GM21723 (cell line): ENCODE measurements around the gene SLC4A2.

Source experiments
- ATAC-seq: cut with Tn5 transposase; IDR thresholded peaks from one replicate; pipeline ENCODE4 v1.9.1; 2021; ENCODE audit warnings: mild to moderate bottlenecking, moderate library complexity; ENCODE audit not compliant: unreplicated experiment

Gene SLC4A2

DNA sequence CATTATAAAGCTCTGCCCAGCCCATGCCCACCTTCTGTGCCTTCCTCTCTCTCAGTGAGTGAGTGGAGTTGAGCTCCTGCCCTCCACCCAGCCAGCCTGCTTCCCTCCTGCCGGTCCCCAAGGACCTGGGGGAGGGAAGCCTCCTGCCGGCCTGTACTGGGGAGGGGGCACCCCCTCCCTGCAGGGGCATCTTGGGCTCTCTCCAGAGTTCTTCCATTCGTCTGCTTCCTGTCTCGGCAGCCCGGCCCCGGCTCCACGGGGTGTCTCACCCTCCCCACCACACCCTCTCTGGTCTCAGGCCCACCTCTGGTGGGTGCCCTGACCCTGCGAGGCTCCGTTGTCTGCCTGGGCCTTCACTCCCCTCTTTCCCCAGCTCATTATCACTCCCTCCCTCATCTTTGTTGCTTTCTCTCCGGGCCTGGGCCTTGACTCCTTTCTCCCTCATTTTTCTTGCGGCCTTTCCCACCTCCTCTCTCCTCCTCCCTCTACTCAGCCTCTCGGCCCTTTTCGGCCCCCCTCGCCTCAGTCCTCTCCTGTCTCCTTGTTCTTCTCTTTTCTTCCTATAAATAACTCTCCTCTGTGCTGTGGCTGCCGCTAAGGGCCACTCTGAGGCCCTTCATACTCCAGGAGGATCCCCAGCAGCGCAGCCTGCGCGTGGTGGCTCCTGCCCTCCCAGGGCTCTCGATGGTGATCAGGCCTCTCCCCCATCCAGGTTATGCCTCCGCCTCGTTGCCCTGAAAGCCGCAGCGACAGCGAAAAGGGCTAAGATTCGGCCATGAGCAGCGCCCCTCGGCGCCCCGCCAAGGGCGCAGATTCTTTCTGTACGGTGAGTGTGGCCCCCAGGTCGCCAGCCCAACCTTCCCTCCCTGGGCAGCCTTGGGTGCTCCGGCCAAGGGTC, 2.1 kb downstream of the SLC4A2 start:
- ATAC-seq, result no peak

DNA sequence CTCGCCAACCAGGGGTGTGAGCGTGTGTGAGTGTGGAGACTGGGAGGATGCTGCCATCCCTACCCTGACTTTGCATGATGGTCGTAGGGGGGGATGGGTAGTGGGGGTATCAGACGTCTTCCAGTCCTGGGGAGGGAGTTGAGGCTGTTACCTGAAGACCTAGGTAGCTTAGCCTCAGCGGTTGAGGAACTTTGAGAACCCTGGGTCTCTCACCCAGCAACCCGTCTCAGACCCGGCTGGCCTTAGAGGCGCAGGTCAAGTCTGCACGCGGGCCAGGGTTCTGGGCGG, 2.7 kb downstream of the SLC4A2 start:
- no peak for ATAC-seq

DNA sequence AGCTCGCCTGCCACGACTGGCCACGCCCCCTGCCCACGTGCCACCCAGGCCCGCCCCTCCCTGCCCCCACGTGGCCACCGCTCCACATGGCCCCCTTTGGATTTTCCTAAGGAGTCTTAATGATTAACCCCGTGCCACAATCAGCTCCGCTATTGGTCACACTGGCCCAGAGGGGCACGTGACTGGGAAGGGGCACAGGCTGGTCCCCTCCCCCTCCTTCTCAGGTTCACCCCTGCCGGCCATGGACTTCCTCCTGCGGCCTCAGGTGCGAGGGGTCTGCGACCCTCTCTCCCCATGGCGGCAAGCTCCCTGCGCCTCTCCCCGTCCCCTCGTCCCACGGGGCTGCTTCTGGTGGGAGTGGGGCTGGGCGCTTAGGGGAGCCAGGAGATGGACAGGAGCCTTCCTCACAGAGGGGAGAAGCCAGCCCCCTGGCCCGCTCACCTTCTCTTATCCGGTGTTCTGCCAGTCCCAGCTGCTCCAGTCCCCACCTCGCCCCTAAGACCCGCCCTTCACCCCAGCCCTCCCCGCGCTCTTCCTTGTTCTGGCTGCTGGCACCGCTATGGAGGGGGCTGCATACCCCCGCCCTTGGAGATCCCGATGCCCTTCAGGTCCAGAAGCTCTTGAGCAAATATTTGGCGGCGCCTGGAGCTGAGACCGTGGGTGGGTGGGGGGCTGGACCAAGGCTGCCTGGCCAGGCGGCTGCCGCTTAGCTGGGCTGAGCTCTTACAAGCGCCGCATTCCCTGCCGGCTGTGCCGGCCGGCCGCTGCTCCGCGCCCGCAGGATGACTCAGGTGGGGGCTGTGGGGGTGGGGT, 3.2 kb downstream of the SLC4A2 start:
- ATAC-seq, result no peak

DNA sequence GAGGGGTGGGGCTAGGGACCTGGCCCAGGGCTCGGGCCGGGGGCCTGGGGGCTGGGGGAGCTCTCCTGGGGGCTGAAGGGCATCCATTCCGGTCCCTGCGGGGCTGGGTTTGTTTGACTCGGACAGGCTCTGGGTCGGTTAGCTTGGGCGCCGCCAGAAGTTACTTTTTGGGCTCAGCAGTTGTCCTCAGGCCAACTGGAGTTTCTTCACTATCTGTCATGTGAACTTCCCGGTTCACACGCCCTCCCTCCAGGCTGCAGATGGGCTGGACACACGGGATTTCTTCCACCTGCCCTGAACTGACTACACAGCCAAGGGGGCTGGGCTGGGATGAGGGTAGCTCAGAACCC, 3.8 kb downstream of the SLC4A2 start:
- no peak for ATAC-seq

DNA sequence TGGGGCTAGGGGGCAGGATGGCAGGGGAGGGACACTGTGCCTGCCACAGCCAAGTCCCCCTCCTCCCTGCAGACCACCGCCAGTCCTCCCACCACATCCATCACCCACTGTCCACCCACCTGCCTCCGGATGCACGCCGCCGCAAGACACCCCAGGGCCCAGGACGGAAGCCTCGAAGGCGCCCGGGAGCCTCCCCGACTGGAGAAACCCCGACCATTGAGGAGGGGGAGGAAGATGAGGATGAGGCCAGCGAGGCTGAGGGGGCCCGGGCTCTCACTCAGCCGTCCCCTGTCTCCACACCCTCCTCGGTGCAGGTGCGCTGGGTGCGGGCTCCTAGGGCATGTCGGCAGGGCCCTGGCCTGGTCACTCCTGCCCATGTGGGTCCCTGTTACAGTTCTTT, 5.1 kb downstream of the SLC4A2 start:
- no peak for ATAC-seq

DNA sequence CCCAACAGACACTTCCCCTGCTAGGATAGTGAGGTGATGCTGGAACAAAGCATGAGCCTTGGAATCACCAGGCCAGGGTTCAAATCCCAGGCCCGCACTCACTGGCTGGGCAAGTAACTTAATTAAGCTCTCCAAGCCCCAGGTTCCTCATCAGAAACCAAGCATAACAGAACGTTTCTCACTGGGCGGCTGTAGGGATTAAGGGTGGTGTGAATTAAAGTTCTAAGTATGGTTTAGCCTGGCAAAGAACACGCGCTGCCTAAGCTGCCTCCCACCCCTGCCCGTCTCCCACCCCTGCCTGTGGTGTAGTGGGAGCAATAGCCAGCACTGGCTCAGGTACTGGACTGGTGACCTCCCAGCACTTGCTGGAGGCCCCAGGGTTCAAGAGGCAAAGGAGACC, 5.6 kb downstream of the SLC4A2 start:
- ATAC-seq, result no peak

DNA sequence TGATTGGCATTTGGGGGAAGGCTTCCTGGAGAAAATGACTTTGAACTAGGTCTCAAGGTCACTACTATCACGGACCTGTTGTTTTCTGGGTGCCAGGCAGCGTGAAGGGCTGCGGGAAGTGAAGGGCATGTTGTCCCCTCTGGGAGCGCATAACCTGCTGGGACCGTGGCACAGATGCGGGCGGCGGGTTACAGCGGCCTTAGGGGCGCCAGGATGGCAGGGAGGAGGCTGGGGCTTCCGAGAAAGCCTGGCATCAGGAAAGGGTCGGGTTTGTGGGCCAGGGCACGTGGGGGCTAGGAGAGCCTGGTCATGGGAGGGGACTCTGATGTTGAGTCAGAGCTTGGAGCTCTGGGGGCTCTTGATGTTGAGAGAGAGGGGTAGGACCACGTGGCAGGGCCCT, 6.1 kb downstream of the SLC4A2 start:
- no peak for ATAC-seq

DNA sequence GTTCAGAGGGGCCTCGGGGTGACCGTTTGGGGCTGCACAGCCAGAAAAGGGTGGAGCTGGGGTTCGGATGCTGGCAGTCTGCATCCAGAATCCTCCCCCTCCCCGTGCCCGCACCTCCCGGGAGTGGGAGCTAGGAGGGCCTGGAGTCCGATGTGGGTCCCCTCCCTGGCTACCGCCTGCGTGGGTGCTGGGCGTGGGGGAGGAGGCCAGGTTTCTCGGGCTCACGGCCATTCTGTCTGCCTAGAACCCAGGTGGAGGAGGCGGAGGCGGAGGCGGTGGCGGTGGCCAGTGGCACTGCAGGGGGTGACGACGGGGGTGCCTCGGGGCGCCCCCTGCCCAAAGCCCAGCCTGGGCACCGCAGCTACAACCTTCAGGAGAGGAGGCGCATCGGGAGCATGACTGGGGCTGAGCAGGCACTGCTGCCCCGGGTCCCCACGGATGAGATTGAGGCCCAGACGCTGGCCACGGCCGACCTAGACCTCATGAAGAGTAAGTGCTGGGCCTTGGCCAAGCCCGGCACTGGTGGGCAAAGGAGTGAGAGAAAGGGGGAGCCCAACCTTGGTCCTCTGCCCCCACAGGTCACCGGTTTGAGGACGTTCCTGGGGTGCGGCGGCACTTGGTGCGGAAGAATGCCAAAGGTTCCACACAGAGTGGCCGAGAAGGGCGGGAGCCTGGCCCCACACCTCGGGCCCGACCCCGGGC, 7.0 kb downstream of the SLC4A2 start:
- no peak for ATAC-seq

DNA sequence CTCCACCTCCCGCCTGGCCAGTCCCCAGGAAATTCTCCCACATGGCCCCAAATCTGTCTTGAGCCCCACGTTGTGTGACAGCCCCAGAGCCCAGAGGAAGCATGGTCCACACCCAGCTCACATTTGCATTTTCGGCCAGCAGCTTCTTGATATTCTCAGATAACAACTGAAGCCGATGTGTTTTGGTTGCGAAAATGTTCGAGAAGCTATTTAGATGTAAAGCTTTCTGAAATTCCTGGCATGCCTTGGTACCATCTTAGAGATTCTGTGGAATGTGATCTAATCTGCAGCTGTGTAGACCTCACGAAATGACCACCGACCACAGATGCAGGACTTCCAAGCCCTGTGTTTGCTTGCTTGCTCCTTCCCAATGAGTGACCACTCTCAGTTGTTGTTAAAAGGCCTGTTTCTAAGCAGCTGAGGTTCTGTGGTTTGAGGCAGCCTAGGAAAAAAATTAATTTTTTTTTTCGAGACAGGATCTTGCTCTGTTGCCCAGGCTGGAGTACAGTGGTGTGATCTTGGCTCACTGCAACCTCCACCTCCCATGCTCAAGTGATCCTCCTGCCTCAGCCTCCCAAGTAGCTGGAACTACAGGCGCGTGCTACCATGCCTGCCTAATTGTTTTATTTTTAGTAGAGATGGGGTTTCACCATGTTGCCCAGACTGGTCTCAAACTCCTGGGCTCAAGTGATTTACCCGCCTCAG, 8.8 kb downstream of the SLC4A2 start:
- ATAC-seq, result no peak

DNA sequence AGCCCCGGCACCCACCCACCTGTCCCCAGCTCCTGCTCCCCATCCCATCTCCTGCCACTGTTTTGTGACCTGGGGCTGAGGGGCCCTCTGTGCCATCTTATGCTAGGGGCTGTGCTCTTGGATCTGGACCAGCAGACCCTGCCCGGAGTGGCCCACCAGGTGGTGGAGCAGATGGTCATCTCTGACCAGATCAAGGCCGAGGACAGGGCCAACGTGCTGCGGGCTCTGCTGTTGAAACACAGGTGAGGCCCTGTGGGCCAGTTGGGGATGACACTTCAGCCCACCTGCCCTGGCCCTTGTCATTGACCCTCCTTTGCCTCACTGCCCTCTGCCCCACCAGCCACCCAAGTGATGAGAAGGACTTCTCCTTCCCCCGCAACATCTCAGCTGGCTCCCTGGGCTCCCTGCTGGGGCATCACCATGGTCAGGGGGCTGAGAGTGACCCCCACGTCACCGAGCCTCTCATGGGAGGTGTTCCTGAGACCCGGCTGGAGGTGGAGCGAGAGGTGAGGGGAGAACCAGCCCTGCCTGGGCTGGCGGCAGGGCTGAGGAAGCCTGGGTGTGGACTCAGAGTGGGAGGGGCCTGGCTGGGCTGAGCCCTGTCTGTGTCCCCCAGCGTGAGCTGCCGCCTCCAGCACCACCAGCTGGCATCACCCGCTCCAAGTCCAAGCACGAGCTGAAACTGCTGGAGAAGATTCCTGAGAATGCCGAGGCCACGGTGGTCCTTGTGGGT, 10.6 kb downstream of the SLC4A2 start:
- ATAC-seq, result no peak

DNA sequence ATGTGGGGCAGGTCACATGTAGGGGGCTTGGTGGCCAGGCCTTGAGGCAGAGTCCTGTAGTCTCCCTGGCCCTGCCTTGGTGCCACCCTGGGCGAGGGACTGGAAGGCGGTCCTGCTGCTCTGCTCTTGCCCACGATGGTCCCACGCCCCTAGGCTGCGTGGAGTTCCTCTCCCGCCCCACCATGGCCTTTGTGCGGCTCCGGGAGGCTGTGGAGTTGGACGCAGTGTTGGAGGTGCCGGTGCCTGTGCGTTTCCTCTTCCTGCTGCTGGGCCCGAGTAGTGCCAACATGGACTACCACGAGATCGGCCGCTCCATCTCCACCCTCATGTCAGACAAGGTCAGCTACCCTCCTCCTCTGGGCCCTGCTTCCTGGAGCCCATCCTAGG, 11.2 kb downstream of the SLC4A2 start:
- ATAC-seq, result no peak

DNA sequence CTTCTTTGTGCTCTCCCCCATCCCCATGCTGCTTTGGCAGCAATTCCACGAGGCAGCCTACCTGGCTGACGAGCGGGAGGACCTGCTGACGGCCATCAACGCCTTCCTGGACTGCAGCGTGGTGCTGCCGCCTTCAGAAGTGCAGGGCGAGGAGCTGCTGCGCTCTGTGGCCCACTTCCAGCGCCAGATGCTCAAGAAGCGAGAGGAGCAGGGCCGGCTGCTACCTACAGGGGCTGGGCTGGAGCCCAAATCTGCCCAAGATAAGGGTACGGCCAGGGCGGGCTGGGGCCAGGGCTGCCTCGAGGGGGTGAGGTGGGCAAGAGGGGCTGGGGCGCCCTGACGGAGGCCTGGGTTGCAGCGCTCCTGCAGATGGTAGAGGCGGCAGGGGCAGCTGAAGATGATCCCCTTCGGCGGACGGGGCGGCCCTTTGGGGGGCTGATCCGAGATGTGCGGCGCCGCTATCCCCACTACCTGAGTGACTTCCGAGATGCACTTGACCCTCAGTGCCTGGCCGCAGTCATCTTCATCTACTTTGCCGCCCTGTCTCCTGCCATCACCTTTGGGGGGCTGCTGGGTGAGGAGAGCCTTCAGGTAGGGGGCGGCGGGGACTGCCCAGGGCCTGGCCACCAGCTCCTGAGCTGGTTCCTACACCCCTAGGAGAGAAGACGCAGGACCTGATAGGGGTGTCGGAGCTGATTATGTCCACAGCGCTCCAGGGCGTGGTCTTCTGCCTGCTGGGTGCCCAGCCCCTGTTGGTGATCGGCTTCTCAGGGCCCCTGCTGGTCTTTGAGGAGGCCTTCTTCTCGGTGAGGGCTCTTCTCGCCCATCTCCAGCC, 11.9 kb downstream of the SLC4A2 start:
- ATAC-seq, result no peak

DNA sequence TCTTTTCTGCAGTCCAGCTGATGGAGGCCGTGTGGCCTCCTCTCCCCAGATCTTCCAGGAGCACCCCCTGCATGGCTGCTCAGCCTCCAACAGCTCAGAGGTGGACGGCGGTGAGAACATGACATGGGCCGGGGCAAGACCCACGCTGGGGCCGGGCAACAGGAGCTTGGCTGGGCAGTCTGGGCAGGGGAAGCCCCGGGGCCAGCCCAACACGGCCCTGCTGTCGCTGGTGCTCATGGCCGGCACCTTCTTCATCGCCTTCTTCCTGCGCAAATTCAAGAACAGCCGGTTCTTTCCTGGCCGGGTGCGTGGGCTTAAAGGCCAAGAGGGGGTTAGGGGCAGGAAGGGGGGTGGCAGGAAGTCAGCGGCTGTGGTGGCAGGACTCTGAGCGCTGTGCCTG, 14.6 kb downstream of the SLC4A2 start:
- no peak for ATAC-seq

DNA sequence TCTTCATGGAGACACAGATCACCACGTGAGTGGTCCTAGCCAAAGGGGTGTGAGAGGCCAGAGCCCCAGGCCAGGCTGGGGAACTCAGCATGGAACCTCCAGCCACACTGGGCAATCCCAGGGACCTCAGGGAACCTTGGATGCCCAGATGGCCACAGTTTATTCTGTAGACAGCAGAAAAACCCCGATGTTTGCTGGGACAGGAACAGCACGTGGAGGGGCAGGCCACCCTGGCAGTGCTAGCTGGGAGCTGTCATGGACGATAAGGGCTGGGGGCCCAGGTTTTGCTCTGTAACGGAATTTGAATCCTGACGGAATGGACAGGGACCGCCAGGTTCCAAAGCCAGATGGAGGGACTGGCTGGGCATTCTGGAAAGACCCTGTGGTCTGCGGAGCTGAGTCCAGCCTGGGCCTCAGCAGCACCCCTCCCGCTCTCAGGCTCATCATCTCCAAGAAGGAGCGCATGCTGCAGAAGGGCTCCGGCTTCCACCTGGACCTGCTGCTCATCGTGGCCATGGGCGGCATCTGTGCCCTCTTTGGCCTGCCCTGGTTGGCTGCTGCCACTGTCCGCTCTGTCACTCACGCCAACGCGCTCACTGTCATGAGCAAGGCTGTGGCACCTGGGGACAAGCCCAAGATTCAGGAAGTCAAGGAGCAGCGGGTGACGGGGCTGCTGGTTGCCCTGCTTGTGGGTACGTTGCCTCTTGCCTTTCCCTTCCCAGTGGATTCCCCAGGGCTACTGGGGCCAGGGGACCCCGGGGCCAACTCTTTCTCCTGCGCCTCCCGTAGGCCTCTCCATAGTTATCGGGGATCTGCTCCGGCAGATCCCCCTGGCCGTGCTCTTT, 15.7 kb downstream of the SLC4A2 start:
- no peak for ATAC-seq

DNA sequence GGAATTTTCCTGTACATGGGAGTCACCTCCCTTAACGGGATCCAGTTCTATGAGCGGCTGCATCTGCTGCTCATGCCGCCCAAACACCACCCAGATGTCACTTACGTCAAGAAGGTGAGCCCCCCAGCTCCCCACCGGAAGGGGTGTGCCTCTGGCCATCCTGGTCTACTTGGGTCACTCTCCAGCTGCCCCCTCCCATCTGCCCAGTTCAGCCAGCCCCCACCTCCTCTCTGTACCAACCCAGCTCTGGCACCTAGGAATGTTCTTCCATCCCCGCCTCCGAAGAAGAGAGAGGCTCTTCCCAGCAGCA, 16.2 kb downstream of the SLC4A2 start:
- no peak for ATAC-seq

DNA sequence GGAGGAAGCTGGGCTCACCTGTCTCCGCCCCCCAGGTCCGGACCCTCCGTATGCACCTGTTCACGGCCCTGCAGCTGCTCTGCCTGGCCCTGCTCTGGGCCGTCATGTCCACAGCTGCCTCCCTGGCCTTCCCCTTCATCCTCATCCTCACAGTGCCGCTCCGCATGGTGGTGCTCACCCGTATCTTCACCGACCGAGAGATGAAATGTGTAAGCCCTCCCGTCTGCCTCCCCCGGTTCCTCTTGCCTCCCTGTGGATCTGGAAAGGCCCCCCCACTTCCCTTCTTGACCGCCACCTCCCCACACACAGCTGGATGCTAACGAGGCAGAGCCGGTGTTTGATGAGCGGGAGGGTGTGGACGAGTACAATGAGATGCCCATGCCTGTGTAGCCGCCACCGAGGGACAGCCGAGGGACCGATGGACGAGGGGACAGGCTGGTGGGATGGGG, 16.6 kb downstream of the SLC4A2 start:
- ATAC-seq, result no peak

DNA sequence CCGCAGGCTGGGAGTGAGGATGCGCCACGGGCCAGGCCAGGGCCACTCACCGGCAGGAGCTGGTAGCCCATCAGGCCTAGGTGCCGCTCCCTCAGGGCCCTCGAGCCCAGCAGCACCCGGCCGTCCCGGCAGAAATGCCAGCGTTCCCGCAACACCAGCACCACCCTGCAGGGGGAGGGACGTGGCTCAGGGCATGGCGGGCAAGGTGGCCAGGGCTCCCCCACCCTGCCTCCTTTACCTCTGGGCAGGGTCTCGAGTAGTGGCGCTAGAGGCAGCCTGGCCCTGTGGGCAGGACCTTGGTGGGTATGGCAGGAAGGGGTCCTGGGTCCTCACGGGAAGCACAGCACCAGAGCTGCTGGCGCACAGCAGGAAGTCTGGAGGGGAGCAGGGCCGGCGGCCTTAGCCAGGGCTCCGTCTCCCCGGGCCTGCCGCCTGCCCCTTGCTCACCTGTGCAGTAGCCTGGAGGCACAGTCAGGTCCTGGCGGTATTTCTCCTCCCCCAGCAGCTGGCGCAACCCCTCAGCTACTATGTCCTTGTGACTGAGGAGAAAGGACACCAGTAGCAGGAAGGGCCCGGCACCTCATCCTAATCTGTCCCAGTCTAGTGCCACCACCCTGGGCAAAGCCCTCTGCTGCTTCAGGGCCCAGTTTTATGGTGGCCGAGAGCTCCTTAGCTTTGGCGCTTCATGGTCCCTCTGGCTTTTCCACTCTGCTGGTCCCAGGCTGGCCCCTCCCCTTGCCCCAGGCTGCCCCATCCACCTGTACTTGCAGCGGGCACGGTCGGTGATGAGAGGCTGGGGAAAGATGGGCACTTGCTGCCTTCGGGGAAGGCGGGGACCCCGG, 17.7 kb downstream of the SLC4A2 start:
- ATAC-seq, result no peak

DNA sequence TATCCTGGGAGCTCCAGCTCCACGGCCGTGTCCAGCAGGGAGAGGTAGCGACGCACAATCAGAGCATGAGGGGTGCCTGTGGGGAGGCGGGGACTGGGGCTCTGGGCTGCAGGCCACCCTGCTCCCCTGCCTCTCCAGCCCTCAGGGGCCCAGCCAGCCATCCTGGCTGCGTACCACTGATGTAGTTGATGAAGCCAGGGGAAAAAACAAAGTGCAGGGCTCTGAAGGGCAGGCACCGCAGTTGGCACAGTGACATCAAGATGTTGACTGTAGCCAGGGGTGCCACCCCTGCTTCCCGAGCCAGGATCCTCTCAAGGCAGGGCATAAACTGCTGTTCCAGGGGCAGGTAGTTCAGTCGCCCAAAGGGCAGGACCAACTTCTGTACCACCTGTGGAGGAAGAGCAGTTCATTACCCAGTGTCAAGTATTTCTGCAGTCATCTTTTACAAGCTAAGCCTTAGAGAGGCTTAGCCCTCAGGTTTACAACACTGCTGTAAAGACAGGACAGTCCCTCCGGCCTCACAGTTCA, 18.4 kb downstream of the SLC4A2 start:
- no peak for ATAC-seq
